ENCODE data around the gene TBCD.

Gene TBCD

GRCh38 chr17:82932518-82933310 lies 180.8 kb downstream of the TBCD start:
- DNase-seq (ENCODE audit: low spot score) = no peak
- in situ Hi-C loops (cut with MboI; ENCODE audit: low sequenced_read_pairs, unreplicated experiment) = no loop called here

DNA sequence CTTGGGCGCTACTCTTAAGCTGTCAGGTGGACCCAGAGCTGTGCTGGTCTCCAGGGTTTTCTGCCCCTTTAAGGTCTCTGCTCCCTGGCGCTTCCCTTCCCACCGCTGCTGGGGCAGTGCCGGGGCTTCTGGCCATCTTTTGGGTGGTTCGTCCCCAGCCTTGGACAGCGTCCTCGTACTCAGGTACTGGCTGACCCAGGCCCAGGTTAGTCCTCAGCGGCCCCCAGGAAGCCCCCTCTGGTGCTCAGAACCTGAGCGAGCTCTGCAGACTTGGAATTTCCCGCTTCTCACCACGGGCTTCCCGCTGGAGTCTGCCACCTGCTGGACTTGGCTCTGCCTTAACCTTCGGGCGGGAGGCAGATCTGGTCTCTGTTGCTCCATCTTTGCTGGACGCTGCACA lies 182.0 kb downstream of the TBCD start:
- no peak for DNase-seq (ENCODE audit: low spot score)
- TF ChIP-seq, protein P1, sequence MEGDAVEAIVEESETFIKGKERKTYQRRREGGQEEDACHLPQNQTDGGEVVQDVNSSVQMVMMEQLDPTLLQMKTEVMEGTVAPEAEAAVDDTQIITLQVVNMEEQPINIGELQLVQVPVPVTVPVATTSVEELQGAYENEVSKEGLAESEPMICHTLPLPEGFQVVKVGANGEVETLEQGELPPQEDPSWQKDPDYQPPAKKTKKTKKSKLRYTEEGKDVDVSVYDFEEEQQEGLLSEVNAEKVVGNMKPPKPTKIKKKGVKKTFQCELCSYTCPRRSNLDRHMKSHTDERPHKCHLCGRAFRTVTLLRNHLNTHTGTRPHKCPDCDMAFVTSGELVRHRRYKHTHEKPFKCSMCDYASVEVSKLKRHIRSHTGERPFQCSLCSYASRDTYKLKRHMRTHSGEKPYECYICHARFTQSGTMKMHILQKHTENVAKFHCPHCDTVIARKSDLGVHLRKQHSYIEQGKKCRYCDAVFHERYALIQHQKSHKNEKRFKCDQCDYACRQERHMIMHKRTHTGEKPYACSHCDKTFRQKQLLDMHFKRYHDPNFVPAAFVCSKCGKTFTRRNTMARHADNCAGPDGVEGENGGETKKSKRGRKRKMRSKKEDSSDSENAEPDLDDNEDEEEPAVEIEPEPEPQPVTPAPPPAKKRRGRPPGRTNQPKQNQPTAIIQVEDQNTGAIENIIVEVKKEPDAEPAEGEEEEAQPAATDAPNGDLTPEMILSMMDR (IDR thresholded peaks at IDR 0.05; ENCODE audit: borderline replicate concordance, control extremely low read depth, extremely low read depth, insufficient read depth, missing control alignments) = no peak
- in situ Hi-C loops (cut with MboI; ENCODE audit: low sequenced_read_pairs, unreplicated experiment) = no loop called here

More at GRCh38 chr17:82932518-82933310, 180.8 kb downstream of the TBCD start:
- TF ChIP-seq, protein P1 (IDR thresholded peaks at IDR 0.05; ENCODE audit: borderline replicate concordance, control extremely low read depth, extremely low read depth, insufficient read depth, missing control alignments) = no peak

- in situ Hi-C loops (cut with MboI; ENCODE audit: low sequenced_read_pairs, unreplicated experiment) = no loop called here
- no peak for DNase-seq (ENCODE audit: low spot score)
- TF ChIP-seq, protein P1 (IDR thresholded peaks at IDR 0.05; ENCODE audit: borderline replicate concordance, control extremely low read depth, extremely low read depth, insufficient read depth, missing control alignments) = no peak
Measured at GRCh38 chr17:82935966-82936767, 184.3 kb downstream of the TBCD start.

- TF ChIP-seq, protein P1 (IDR thresholded peaks at IDR 0.05; ENCODE audit: borderline replicate concordance, control extremely low read depth, extremely low read depth, insufficient read depth, missing control alignments) = no peak
- in situ Hi-C loops (cut with MboI; ENCODE audit: low sequenced_read_pairs, unreplicated experiment) = no loop called here
- DNase-seq (ENCODE audit: low spot score) = no peak
Measured at GRCh38 chr17:82936768-82937171, 184.9 kb downstream of the TBCD start.

- TF ChIP-seq, protein P1 (IDR thresholded peaks at IDR 0.05; ENCODE audit: borderline replicate concordance, control extremely low read depth, extremely low read depth, insufficient read depth, missing control alignments) = no peak
- no peak for DNase-seq (ENCODE audit: low spot score)
- in situ Hi-C loops (cut with MboI; ENCODE audit: low sequenced_read_pairs, unreplicated experiment) = no loop called here
Measured at GRCh38 chr17:82937411-82938371, 185.8 kb downstream of the TBCD start.

GRCh38 chr17:82938486-82938872 lies 186.6 kb downstream of the TBCD start:
- TF ChIP-seq, protein P1 (IDR thresholded peaks at IDR 0.05; ENCODE audit: borderline replicate concordance, control extremely low read depth, extremely low read depth, insufficient read depth, missing control alignments) = no peak
- DNase-seq (ENCODE audit: low spot score) = no peak
- in situ Hi-C loops (cut with MboI; ENCODE audit: low sequenced_read_pairs, unreplicated experiment) = no loop called here

Measured in GM13976 (cell line).